Natural killer cell (primary cell): Measurements from ENCODE around the gene RORC. TPM values are rescaled to one million over a fixed set of nuclear protein-coding genes. Genes with fewer than 3 reads are reported as not detected.

Experiments used
- ATAC-seq, 3 donors: fragments of 150-1000 bp in 2 of 3; fragments of 200-7000 bp in 1 of 3; cut with Tn5 transposase; 1 replicate in 1 of 3; 2 replicates in 2 of 3; pipeline ENCODE4 v1.10.0; 2021; ENCODE audit warnings: mild to moderate bottlenecking in 2 of 3, moderate library complexity in 2 of 3
- DNase-seq, 2 donors: peaks; one replicate each; pipeline versions ENCODE4 v3.0.0 to v3.0.0-alpha.2; 2013 to 2021; ENCODE audit warnings: mixed read lengths in 1 of 2
- H3K27ac ChIP-seq: one replicate; pipeline ENCODE4 v1.5.1; 2013; ENCODE audit warnings: mild to moderate bottlenecking, low read length
- H3K27me3 ChIP-seq: one replicate; pipeline ENCODE4 v1.6.1; 2013; ENCODE audit warnings: low read length; ENCODE audit not compliant: control insufficient read depth, insufficient read depth
- H3K36me3 ChIP-seq: one replicate; pipeline ENCODE4 v1.6.1; 2013; ENCODE audit warnings: low read length; ENCODE audit not compliant: control insufficient read depth, insufficient read depth
- H3K4me1 ChIP-seq: one replicate; pipeline ENCODE4 v1.6.1; 2013; ENCODE audit warnings: low read length; ENCODE audit not compliant: control insufficient read depth, insufficient read depth
- H3K4me3 ChIP-seq: one replicate; pipeline ENCODE4 v1.5.1; 2013; ENCODE audit warnings: low read length
- H3K9me3 ChIP-seq: one replicate; pipeline ENCODE4 v1.6.1; 2013; ENCODE audit warnings: low read length; ENCODE audit not compliant: control insufficient read depth, insufficient read depth
- H3K27ac Mint-ChIP-seq, 2 donors: one replicate each; pipeline ENCODE4 v1.8.0; 2022; ENCODE audit warnings: mild to moderate bottlenecking in 2 of 2, mixed read lengths in 2 of 2, moderate library complexity in 1 of 2
- H3K27me3 Mint-ChIP-seq, 2 donors: one replicate each; pipeline ENCODE4 v1.8.0; 2022; ENCODE audit warnings: low read depth in 2 of 2, mixed read lengths in 2 of 2
- H3K36me3 Mint-ChIP-seq: one replicate; pipeline ENCODE4 v1.8.0; 2022; ENCODE audit warnings: mixed read lengths
- H3K4me1 Mint-ChIP-seq, 2 donors: one replicate each; pipeline ENCODE4 v1.8.0; 2022; ENCODE audit warnings: mixed read lengths in 2 of 2
- H3K4me3 Mint-ChIP-seq: one replicate; pipeline ENCODE4 v1.8.0; 2022; ENCODE audit warnings: mild to moderate bottlenecking, moderate library complexity, mixed read lengths
- H3K9me3 Mint-ChIP-seq, 2 donors: one replicate each; pipeline ENCODE4 v1.8.0; 2022; ENCODE audit warnings: mixed read lengths in 2 of 2
- CTCF ChIP-seq: fragments of 200-600 bp; IDR thresholded peaks from one replicate; pipeline ENCODE4 v1.8.0; 2022; ENCODE audit warnings: antibody characterized with exemption
- WGBS: methylation state at CpG from one replicate; pipeline ENCODE4 v1.1.7; 2013; ENCODE audit warnings: missing lambda C conversion rate; ENCODE audit not compliant: insufficient coverage; 5-methylcytosine and 5-hydroxymethylcytosine counted together
- intact Hi-C: fragments of 100-400 bp; cut with micrococcal nuclease; formaldehyde crosslinking; loops from one replicate; pipeline ENCODE4 v1.14.2; 2022
- total RNA-seq, 4 donors: library from RNA; stranded (reverse); fragments of 120-200 nt in 1 of 4; gene quantifications; one replicate each; pipeline versions ENCODE4 v1.2.3 to v1.2.4, GENCODE V29; 2013 to 2022

RORC gene
- total RNA-seq, 3 donors from 2014 or later (not counting 1 experiment from before 2014, with no cell fraction given): 0.14 to 0.78 (median 0.70) TPM

GRCh38 chr1:151776665-151777062 lies 54.9 kb downstream of the RORC start:
- TF ChIP-seq CTCF: no peak
- WGBS: 96% methylated on average over 3 of the region's 3 CpGs
- ATAC-seq: no peak

GRCh38 chr1:151775894-151776664 lies 55.5 kb downstream of the RORC start:
- Histone ChIP-seq H3K36me3 (peaks cover 50% of the 10 kb centered on the region), H3K27ac (no peak overlapping the region), H3K9me3 (no peaks in the 10 kb centered on the region), H3K27me3 (no peaks in the 10 kb centered on the region), H3K4me3 (no peak overlapping the region), H3K4me1 (no peaks in the 10 kb centered on the region)
- 97% methylated on average over 7 of the region's 7 CpGs for WGBS
- Mint-ChIP-seq H3K36me3 (peaks cover 13% of the 10 kb centered on the region), H3K9me3 (no peaks in the 10 kb centered on the region), H3K27ac (no peak overlapping the region), H3K27me3 (no peaks in the 10 kb centered on the region), H3K4me3 (no peak overlapping the region), H3K4me1 (no peaks in the 10 kb centered on the region)
- DNase-seq (no peak), ATAC-seq (no peak)
- TF ChIP-seq CTCF: no peak
- intact Hi-C loops: no loop called here

More at GRCh38 chr1:151776665-151777062, 54.9 kb downstream of the RORC start:
- H3K4me3 ChIP-seq: no peak overlapping the region
- no peak overlapping the region for H3K27ac ChIP-seq
- H3K9me3 Mint-ChIP-seq: no peaks in the 10 kb centered on the region
- no peaks in the 10 kb centered on the region for H3K27me3 Mint-ChIP-seq
- H3K4me1 Mint-ChIP-seq: no peaks in the 10 kb centered on the region
- peaks cover 54% of the 10 kb centered on the region for H3K36me3 ChIP-seq
- H3K4me1 ChIP-seq: no peaks in the 10 kb centered on the region
- H3K4me3 Mint-ChIP-seq: no peak overlapping the region
- no peak for DNase-seq
- no peaks in the 10 kb centered on the region for H3K9me3 ChIP-seq
- intact Hi-C loops: no loop called here
- H3K27me3 ChIP-seq: no peaks in the 10 kb centered on the region
- peaks cover 13% of the 10 kb centered on the region for H3K36me3 Mint-ChIP-seq
- no peak overlapping the region for H3K27ac Mint-ChIP-seq

GRCh38 chr1:151774256-151774922 lies 57.2 kb downstream of the RORC start:
- no peak for TF ChIP-seq CTCF
- Histone ChIP-seq H3K27ac (no peak overlapping the region), H3K27me3 (no peaks in the 10 kb centered on the region), H3K4me3 (no peak overlapping the region), H3K9me3 (no peaks in the 10 kb centered on the region), H3K4me1 (no peaks in the 10 kb centered on the region), H3K36me3 (peaks cover 42% of the 10 kb centered on the region)
- Mint-ChIP-seq H3K9me3 (no peaks in the 10 kb centered on the region), H3K36me3 (peaks cover 13% of the 10 kb centered on the region), H3K4me3 (no peak overlapping the region), H3K27ac (no peak overlapping the region), H3K4me1 (no peaks in the 10 kb centered on the region), H3K27me3 (no peaks in the 10 kb centered on the region)
- WGBS: 88% methylated on average over 3 of the region's 3 CpGs
- intact Hi-C loops: no loop called here
- ATAC-seq (no peak), DNase-seq (no peak)
